GM12874 (cell line): Measurements from ENCODE around the gene BRI3BP.

Experiments used
- TF ChIP-seq, protein P1 (sequence below): IDR thresholded peaks from 2 replicates; pipeline ENCODE4 v1.5.1; 2011; ENCODE audit warnings: low read depth, mild to moderate bottlenecking, control low read depth, low read length, moderate library complexity; ENCODE audit not compliant: insufficient read depth

The BRI3BP gene

DNA sequence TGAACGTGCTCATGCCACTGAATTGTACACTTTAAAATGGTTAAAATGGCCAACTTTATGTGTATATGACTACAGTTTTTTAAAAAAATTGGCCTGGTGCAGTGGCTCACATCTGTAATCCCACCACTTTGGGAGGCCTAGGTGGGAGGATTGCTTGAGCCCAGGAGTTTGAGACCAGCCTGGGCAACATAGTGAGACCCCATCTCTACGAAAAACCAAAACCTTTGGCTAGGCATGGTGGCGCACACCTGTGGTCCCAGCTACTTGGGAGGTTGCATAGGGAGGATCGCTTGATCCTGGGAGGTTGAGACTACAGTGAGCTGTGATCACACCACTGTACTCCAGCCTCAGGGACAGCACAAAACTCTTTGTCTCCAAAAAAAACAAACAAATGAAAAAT lies 5.3 kb downstream of the BRI3BP start:
- TF ChIP-seq, protein P1, sequence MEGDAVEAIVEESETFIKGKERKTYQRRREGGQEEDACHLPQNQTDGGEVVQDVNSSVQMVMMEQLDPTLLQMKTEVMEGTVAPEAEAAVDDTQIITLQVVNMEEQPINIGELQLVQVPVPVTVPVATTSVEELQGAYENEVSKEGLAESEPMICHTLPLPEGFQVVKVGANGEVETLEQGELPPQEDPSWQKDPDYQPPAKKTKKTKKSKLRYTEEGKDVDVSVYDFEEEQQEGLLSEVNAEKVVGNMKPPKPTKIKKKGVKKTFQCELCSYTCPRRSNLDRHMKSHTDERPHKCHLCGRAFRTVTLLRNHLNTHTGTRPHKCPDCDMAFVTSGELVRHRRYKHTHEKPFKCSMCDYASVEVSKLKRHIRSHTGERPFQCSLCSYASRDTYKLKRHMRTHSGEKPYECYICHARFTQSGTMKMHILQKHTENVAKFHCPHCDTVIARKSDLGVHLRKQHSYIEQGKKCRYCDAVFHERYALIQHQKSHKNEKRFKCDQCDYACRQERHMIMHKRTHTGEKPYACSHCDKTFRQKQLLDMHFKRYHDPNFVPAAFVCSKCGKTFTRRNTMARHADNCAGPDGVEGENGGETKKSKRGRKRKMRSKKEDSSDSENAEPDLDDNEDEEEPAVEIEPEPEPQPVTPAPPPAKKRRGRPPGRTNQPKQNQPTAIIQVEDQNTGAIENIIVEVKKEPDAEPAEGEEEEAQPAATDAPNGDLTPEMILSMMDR, result no peak

DNA sequence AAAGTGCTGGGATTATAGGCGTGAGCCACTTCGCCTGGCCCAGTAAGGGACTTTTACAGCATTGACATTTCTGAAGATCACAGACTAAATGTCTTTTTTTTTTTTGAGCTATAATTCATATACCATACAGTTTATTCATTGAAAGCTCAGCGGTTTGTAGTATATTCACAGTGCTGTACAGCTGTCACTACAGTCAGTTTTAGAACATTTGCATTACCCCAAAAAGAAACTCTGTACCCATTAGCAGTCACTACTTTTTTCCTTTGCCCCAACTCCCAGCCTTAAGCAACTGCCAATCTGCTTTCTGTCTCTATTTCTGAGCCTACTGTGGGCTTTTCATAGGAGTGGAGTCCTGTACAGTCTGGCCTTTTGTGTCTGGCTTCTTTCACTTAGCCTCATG lies 8.2 kb downstream of the BRI3BP start:
- TF ChIP-seq, protein P1, result no peak

DNA sequence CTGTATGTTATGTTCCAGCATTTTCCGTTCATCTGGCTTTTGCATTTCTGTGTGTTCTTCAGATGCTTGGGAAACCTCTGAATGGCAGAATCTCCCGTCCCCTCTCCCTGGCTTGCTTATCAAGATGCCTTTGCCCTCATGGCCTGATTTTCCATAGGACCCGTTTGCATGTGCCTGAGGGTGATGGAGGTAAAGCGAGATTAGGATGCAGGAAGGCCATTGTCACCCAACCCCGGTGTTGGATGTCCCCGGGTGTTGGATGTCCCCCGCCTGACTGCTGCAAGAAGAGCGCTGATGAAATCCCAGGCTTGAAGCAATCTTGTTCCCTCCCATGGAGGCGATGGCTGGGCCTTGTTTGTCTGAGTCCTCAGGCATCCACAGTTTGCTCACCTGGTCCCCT lies 9.6 kb downstream of the BRI3BP start:
- TF ChIP-seq, protein P1, result no peak

DNA sequence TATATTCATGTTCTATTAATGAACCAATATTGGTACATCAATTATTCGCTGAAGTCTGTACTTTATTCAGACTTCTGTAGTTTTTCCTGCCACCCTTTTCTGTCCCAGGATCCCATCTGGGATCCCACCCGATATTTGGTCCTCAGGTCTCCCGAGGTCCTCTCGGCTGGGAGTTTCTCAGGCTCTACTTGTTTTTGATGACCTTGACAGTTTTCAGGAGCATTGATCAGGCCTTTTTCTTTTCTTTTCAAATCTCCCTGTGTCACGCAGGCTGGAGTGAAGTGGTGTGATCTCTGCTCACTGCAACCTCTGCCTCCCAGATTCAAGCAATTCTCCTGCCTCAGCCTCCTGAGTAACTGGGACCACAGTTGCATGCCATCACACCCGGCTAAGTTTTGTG lies 11.2 kb downstream of the BRI3BP start:
- TF ChIP-seq, protein P1, result no peak

DNA sequence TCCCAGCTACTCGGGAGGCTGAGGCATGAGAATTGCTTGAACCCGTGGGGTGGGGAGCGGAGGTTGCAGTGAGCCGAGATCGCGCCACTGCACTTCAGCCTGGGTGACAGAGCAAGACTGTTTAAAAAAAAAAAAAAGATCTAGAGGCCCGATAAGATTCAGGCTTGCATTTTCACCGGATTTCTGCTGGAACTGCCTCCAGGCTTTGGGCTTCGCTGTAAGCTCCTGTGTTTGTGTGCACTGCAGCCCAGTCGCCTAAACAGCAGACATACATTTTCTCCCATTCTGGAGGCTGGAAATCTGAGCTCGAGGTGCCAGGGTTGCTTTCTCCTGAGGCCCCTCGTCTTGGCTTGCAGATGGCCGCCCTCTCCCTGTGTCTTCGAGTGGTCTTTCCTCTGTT lies 12.2 kb downstream of the BRI3BP start:
- TF ChIP-seq, protein P1, result no peak

DNA sequence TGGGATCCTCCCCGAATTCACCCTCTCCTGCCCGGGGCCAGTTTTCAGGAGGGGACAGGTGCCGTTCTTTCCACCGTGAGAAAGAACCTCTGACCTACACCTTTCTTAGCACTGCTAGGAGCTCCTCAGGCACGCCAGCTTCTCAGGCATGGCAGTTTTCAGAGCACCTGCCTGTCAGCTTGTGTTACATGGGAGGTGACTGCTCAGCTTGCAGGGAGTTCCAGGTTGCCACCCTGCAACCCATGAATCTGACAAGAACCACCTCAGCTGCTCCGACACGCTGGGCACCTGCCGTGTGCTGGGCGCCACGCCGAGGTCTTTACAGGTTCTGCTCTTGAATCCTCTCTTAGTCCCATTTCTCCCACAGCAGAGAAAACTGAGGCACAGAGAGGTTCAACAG lies 12.9 kb downstream of the BRI3BP start:
- TF ChIP-seq, protein P1, result no peak

DNA sequence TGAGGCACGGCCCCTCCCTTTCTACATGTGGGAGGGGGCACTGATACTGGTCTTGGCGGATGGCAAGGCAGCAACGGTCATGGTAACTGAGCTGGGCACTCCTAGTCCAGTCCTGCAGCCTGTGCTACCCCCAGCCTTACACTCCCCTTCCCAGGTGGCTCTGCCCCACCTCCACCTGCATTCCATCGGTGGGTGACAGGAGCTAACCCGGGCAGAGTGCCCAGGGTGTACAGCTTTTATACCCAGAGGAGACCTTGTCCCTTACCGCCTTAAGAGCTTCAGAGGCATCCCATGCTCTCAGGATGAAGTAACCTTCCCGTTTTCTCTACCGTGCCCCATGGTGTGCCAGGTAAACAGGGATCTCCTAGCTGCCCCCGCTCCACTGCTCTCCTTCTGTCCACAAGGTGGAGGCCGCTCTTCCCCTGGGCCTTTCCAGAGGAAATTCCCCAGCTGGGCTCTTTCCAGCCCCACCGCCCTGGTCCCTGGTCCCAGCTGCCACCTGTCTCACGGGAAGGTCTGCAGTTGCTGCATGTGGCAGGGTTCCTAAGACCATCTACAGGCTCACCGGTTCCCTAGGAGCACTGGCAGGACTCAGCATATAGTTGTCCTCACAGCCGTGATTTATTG lies 20.5 kb downstream of the BRI3BP start:
- TF ChIP-seq, protein P1, result no peak
